HG02885 (cell line): ENCODE results near the gene GLI2.

Experiments used
- ATAC-seq: cut with Tn5 transposase; IDR thresholded peaks from one replicate; pipeline ENCODE4 v1.9.1; 2021; ENCODE audit warnings: mild to moderate bottlenecking; ENCODE audit not compliant: unreplicated experiment, poor library complexity

Gene GLI2

GRCh38 chr2:120767486-120768005 is 31.9 kb downstream of the GLI2 start:
- ATAC-seq: no peak

GRCh38 chr2:120768112-120769048 is 32.7 kb downstream of the GLI2 start:
- no peak for ATAC-seq

- no peak for ATAC-seq
Observed at GRCh38 chr2:120769076-120769786, 33.6 kb downstream of the GLI2 start.

GRCh38 chr2:120769787-120770120 is 34.1 kb downstream of the GLI2 start:
- ATAC-seq: no peak

- no peak for ATAC-seq
Observed at GRCh38 chr2:120770176-120770575, 34.5 kb downstream of the GLI2 start.

GRCh38 chr2:120770641-120771040 is 35.0 kb downstream of the GLI2 start:
- no peak for ATAC-seq

- ATAC-seq: no peak
Observed at GRCh38 chr2:120771111-120771780, 35.6 kb downstream of the GLI2 start.

GRCh38 chr2:120771781-120772208 is 36.1 kb downstream of the GLI2 start:
- no peak for ATAC-seq

GRCh38 chr2:120772261-120772660 is 36.6 kb downstream of the GLI2 start:
- no peak for ATAC-seq

- ATAC-seq: no peak
Observed at GRCh38 chr2:120773186-120773800, 37.6 kb downstream of the GLI2 start.

- ATAC-seq: no peak
Observed at GRCh38 chr2:120774557-120775160, 39.0 kb downstream of the GLI2 start.

- no peak for ATAC-seq
Observed at GRCh38 chr2:120775194-120775593, 39.5 kb downstream of the GLI2 start.

GRCh38 chr2:120775801-120776589 is 40.3 kb downstream of the GLI2 start:
- no peak for ATAC-seq

- ATAC-seq: no peak
Observed at GRCh38 chr2:120776649-120777048, 41.0 kb downstream of the GLI2 start.

GRCh38 chr2:120777170-120777751 is 41.6 kb downstream of the GLI2 start:
- ATAC-seq: no peak

GRCh38 chr2:120777787-120778186 is 42.1 kb downstream of the GLI2 start:
- ATAC-seq: no peak

GRCh38 chr2:120778244-120778643 is 42.6 kb downstream of the GLI2 start:
- no peak for ATAC-seq

GRCh38 chr2:120779781-120780283 is 44.2 kb downstream of the GLI2 start:
- ATAC-seq: no peak

GRCh38 chr2:120780402-120780801 is 44.7 kb downstream of the GLI2 start:
- no peak for ATAC-seq
